ENCODE data around the gene KANK2.
"Not testable (repeated sequence)": the region's sequence is repeated elsewhere in the genome, so short reads cannot be mapped to it uniquely, and the experiment has no call there.

Gene KANK2

GRCh38 chr19:11195681-11196080, 1.7 kb downstream of the KANK2 start:
- no peak for DNase-seq

- no peak for DNase-seq
These were observed 2.4 kb downstream of the KANK2 start for GRCh38 chr19:11194656-11195558.

GRCh38 chr19:11194173-11194572, 3.2 kb downstream of the KANK2 start:
- DNase-seq: no peak

- no peak for DNase-seq
These were observed 4.1 kb downstream of the KANK2 start for GRCh38 chr19:11192957-11193939.

GRCh38 chr19:11191934-11192333, 5.4 kb downstream of the KANK2 start:
- DNase-seq: no peak

- DNase-seq: no peak
These were observed 6.0 kb downstream of the KANK2 start for GRCh38 chr19:11191273-11191755.

- DNase-seq: no peak
These were observed 6.8 kb downstream of the KANK2 start for GRCh38 chr19:11190501-11190900.

GRCh38 chr19:11187441-11187840, 9.9 kb downstream of the KANK2 start:
- DNase-seq: no peak

GRCh38 chr19:11182994-11183393, 14.4 kb downstream of the KANK2 start:
- no peak for DNase-seq

- DNase-seq: no peak
These were observed 15.9 kb downstream of the KANK2 start for GRCh38 chr19:11181488-11181887.

GRCh38 chr19:11180975-11181374, 16.4 kb downstream of the KANK2 start:
- DNase-seq: not testable (repeated sequence)

- no peak for DNase-seq
These were observed 17.0 kb downstream of the KANK2 start for GRCh38 chr19:11180346-11180745.

- no peak for DNase-seq
These were observed 17.5 kb downstream of the KANK2 start for GRCh38 chr19:11179716-11180297.

GRCh38 chr19:11179145-11179465, 18.2 kb downstream of the KANK2 start:
- DNase-seq: not testable (repeated sequence)

- no peak for DNase-seq
These were observed 19.8 kb downstream of the KANK2 start for GRCh38 chr19:11177592-11177991.

- no peak for DNase-seq
These were observed 20.7 kb downstream of the KANK2 start for GRCh38 chr19:11176466-11177193.

GRCh38 chr19:11175920-11176319, 21.4 kb downstream of the KANK2 start:
- no peak for DNase-seq

- no peak for DNase-seq
These were observed 23.0 kb downstream of the KANK2 start for GRCh38 chr19:11174336-11174735.

- no peak for DNase-seq
These were observed 23.7 kb downstream of the KANK2 start for GRCh38 chr19:11173516-11174155.

- no peak for DNase-seq
These were observed 24.8 kb downstream of the KANK2 start for GRCh38 chr19:11172576-11172975.

GRCh38 chr19:11171144-11171543, 26.2 kb downstream of the KANK2 start:
- no peak for DNase-seq

Measured in KG1 (cell line).